ENCODE data around the gene PPP1R15A. TPM values are rescaled to one million over a fixed set of nuclear protein-coding genes. Genes with fewer than 3 reads are reported as not detected.

PPP1R15A gene
- total and polyA plus RNA-seq, 4 donors: 5.6 to 52.5 (median 11.3) TPM

DNA sequence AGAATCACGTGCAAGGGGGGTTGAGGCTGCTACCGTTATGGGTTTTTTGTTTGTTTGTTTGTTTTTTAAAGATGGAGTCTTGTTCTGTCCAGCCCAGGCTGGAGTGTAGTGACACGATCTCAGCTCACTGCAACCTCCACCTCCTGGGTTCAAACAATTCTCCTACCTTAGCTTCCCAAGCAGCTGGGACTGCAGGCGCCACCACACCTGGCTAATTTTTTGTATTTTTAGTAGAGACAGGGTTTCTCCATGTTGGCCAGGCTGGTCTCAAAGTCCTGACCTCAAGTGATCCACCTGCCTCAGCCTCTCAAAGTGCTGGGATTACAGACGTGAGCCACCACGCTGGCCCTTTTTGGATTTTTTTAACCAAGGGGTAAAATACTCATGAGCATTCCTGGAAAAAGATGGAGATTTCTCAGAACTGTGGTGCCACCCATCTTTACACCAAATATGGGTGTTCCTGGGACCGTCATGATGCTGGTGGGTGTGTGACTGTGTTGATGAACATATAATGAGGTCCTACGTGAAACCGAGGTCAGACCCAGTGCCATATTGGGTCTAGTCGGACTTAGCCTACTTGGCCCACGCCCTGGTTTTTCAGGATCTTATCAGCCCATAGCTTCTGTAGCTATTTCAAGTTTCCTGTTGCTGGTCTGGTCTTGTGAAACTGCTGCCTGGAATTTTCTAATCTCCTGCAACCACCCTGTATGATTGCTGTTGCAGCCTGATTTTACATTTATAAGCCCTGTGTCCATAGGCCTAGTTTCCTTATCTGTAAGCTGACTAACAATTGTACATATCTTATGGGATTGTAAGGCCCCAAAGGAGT, 6.2 kb downstream of the PPP1R15A start:
- Histone ChIP-seq H3K4me1 (ENCODE audit: control insufficient read depth in 4 of 4, insufficient read depth in 4 of 4, low read length in 3 of 4) (peaks cover 1 to 25% (median 15%) of the 10 kb centered on the region in 4 donors), H3K27ac (ENCODE audit: low read depth in 1 of 2, low read length in 2 of 2) (peak overlapping the region; percentile 26 to 50), H3K36me3 (ENCODE audit: control insufficient read depth in 4 of 4, insufficient read depth in 3 of 4, low read depth in 1 of 4, low read length in 3 of 4) (peaks cover 0 to 14% (median 9%) of the 10 kb centered on the region in 4 donors), H3K4me3 (ENCODE audit: low read depth in 1 of 3, low read length in 3 of 3) (no peak overlapping the region), H3K9ac (ENCODE audit: low read depth in 1 of 2, low read length in 2 of 2) (no peak overlapping the region), H3K9me3 (ENCODE audit: control insufficient read depth in 4 of 4, low read length in 3 of 4) (no peaks in the 10 kb centered on the region), H3K27me3 (ENCODE audit: control insufficient read depth in 4 of 4, insufficient read depth in 4 of 4, low read length in 3 of 4) (no peaks in the 10 kb centered on the region)
- WGBS: 82% methylated on average over 11 of the region's 11 CpGs
- peak; percentile 71 for DNase-seq (ENCODE audit: low spot score)
- TF ChIP-seq, protein P1, sequence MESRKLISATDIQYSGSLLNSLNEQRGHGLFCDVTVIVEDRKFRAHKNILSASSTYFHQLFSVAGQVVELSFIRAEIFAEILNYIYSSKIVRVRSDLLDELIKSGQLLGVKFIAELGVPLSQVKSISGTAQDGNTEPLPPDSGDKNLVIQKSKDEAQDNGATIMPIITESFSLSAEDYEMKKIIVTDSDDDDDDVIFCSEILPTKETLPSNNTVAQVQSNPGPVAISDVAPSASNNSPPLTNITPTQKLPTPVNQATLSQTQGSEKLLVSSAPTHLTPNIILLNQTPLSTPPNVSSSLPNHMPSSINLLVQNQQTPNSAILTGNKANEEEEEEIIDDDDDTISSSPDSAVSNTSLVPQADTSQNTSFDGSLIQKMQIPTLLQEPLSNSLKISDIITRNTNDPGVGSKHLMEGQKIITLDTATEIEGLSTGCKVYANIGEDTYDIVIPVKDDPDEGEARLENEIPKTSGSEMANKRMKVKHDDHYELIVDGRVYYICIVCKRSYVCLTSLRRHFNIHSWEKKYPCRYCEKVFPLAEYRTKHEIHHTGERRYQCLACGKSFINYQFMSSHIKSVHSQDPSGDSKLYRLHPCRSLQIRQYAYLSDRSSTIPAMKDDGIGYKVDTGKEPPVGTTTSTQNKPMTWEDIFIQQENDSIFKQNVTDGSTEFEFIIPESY (IDR thresholded peaks at IDR 0.05): no peak
- TF ChIP-seq RAD21 (IDR thresholded peaks at IDR 0.05): peak in 1 of 2 donors; percentile 15
- TF ChIP-seq NR2F2 (IDR thresholded peaks at IDR 0.05): peak; percentile 63
- no peak for TF ChIP-seq YY1 (IDR thresholded peaks at IDR 0.05)
- peak in 1 of 2 donors; percentile 17 for TF ChIP-seq RXRA (IDR thresholded peaks at IDR 0.05)
- no peak for TF ChIP-seq HNF4G (IDR thresholded peaks at IDR 0.05)
- TF ChIP-seq TAF1 (conservative IDR thresholded peaks at IDR 0.05): no peak
- no peak for TF ChIP-seq GABPA (IDR thresholded peaks at IDR 0.05 in 1 of 2, conservative IDR thresholded peaks at IDR 0.05 in 1 of 2)
- no peak for TF ChIP-seq EGR1 (IDR thresholded peaks at IDR 0.05; ENCODE audit: low read depth in 2 of 2)
- TF ChIP-seq, protein P2, sequence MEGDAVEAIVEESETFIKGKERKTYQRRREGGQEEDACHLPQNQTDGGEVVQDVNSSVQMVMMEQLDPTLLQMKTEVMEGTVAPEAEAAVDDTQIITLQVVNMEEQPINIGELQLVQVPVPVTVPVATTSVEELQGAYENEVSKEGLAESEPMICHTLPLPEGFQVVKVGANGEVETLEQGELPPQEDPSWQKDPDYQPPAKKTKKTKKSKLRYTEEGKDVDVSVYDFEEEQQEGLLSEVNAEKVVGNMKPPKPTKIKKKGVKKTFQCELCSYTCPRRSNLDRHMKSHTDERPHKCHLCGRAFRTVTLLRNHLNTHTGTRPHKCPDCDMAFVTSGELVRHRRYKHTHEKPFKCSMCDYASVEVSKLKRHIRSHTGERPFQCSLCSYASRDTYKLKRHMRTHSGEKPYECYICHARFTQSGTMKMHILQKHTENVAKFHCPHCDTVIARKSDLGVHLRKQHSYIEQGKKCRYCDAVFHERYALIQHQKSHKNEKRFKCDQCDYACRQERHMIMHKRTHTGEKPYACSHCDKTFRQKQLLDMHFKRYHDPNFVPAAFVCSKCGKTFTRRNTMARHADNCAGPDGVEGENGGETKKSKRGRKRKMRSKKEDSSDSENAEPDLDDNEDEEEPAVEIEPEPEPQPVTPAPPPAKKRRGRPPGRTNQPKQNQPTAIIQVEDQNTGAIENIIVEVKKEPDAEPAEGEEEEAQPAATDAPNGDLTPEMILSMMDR (IDR thresholded peaks at IDR 0.05; ENCODE audit: low read depth, low read length, missing input control): no peak
- TF ChIP-seq JUND (IDR thresholded peaks at IDR 0.05): no peak
- TF ChIP-seq SP1 (IDR thresholded peaks at IDR 0.05): no peak
- TF ChIP-seq, protein P3, sequence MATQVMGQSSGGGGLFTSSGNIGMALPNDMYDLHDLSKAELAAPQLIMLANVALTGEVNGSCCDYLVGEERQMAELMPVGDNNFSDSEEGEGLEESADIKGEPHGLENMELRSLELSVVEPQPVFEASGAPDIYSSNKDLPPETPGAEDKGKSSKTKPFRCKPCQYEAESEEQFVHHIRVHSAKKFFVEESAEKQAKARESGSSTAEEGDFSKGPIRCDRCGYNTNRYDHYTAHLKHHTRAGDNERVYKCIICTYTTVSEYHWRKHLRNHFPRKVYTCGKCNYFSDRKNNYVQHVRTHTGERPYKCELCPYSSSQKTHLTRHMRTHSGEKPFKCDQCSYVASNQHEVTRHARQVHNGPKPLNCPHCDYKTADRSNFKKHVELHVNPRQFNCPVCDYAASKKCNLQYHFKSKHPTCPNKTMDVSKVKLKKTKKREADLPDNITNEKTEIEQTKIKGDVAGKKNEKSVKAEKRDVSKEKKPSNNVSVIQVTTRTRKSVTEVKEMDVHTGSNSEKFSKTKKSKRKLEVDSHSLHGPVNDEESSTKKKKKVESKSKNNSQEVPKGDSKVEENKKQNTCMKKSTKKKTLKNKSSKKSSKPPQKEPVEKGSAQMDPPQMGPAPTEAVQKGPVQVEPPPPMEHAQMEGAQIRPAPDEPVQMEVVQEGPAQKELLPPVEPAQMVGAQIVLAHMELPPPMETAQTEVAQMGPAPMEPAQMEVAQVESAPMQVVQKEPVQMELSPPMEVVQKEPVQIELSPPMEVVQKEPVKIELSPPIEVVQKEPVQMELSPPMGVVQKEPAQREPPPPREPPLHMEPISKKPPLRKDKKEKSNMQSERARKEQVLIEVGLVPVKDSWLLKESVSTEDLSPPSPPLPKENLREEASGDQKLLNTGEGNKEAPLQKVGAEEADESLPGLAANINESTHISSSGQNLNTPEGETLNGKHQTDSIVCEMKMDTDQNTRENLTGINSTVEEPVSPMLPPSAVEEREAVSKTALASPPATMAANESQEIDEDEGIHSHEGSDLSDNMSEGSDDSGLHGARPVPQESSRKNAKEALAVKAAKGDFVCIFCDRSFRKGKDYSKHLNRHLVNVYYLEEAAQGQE (IDR thresholded peaks at IDR 0.05): no peak
- TF ChIP-seq HNF4A (conservative IDR thresholded peaks at IDR 0.05): no peak
- no peak for TF ChIP-seq FOXA1 (IDR thresholded peaks at IDR 0.05)

Data from liver (tissue), 9 donors.